H9 (cell line): Measurements from ENCODE around the gene ATP11B. TPM values are rescaled to one million over a fixed set of nuclear protein-coding genes. Genes with fewer than 3 reads are reported as not detected.

Experiments
- DNase-seq: peaks from one replicate; pipeline ENCODE4 v3.0.0-alpha.2; 2017
- H2AFZ ChIP-seq: one replicate; pipeline ENCODE4 v1.6.1; 2013; ENCODE audit warnings: mild to moderate bottlenecking, low read length, control low read depth, moderate library complexity
- H2AK5ac ChIP-seq: 2 replicates; pipeline ENCODE4 v1.6.1; 2013; ENCODE audit warnings: low read length, control low read depth, mixed read lengths; ENCODE audit not compliant: insufficient read length
- H2BK120ac ChIP-seq: one replicate; pipeline ENCODE4 v1.6.1; 2013; ENCODE audit warnings: low read depth, mild to moderate bottlenecking, low read length, control low read depth, inconsistent platforms; ENCODE audit not compliant: poor library complexity, severe bottlenecking
- H2BK12ac ChIP-seq: 2 replicates; pipeline ENCODE4 v1.6.1; 2013; ENCODE audit warnings: low read length, control low read depth, mixed read lengths, low read depth; ENCODE audit not compliant: insufficient read length
- H2BK15ac ChIP-seq: 2 replicates; pipeline ENCODE4 v1.6.1; 2013; ENCODE audit warnings: low read depth, low read length, control low read depth
- H2BK20ac ChIP-seq: one replicate; pipeline ENCODE4 v1.6.1; 2013; ENCODE audit warnings: low read depth, mild to moderate bottlenecking, low read length, control low read depth, inconsistent platforms; ENCODE audit not compliant: poor library complexity, severe bottlenecking
- H2BK5ac ChIP-seq: 2 replicates; pipeline ENCODE4 v1.6.1; 2013; ENCODE audit warnings: low read length, control low read depth, mixed read lengths; ENCODE audit not compliant: insufficient read length
- H3K14ac ChIP-seq: 2 replicates; pipeline ENCODE4 v1.6.1; 2013; ENCODE audit warnings: low read length, control low read depth; ENCODE audit not compliant: insufficient read depth
- H3K18ac ChIP-seq: 2 replicates; pipeline ENCODE4 v1.6.1; 2013; ENCODE audit warnings: low read depth, mild to moderate bottlenecking, mixed read lengths, low read length, control low read depth; ENCODE audit not compliant: insufficient read length
- H3K23ac ChIP-seq: 2 replicates; pipeline ENCODE4 v1.6.1; 2013; ENCODE audit warnings: low read length, control low read depth, mixed read lengths, low read depth; ENCODE audit not compliant: insufficient read length
- H3K23me2 ChIP-seq: 2 replicates; pipeline ENCODE4 v1.6.1; 2013; ENCODE audit warnings: low read depth, mild to moderate bottlenecking, mixed read lengths, low read length, control low read depth; ENCODE audit not compliant: insufficient read length, poor library complexity, severe bottlenecking
- H3K27ac ChIP-seq: 2 replicates; pipeline ENCODE4 v1.5.1; 2013; ENCODE audit warnings: low read length, control low read depth, mixed read lengths, low read depth; ENCODE audit not compliant: insufficient read length
- H3K27me3 ChIP-seq: 2 replicates; pipeline ENCODE4 v1.6.1; 2013; ENCODE audit warnings: low read length, control low read depth, inconsistent platforms; ENCODE audit not compliant: insufficient read depth
- H3K4ac ChIP-seq: 2 replicates; pipeline ENCODE4 v1.6.1; 2013; ENCODE audit warnings: low read depth, mild to moderate bottlenecking, control low read depth, inconsistent platforms, low read length, moderate library complexity
- H3K4me1 ChIP-seq: 2 replicates; pipeline ENCODE4 v1.6.1; 2013; ENCODE audit warnings: low read length, control low read depth, inconsistent platforms; ENCODE audit not compliant: insufficient read depth
- H3K4me2 ChIP-seq: 2 replicates; pipeline ENCODE4 v1.6.1; 2013; ENCODE audit warnings: low read length, control low read depth, mixed read lengths; ENCODE audit not compliant: insufficient read length, insufficient read depth
- H3K56ac ChIP-seq: 2 replicates; pipeline ENCODE4 v1.6.1; 2013; ENCODE audit warnings: low read depth, mild to moderate bottlenecking, mixed read lengths, low read length, control low read depth; ENCODE audit not compliant: insufficient read length
- H3K79me1 ChIP-seq: 2 replicates; pipeline ENCODE4 v1.6.1; 2013; ENCODE audit warnings: low read depth, mild to moderate bottlenecking, moderate library complexity, low read length, control low read depth, inconsistent platforms; ENCODE audit not compliant: insufficient read depth, poor library complexity, severe bottlenecking
- H3K79me2 ChIP-seq: 2 replicates; pipeline ENCODE4 v1.6.1; 2013; ENCODE audit warnings: low read length, control low read depth, inconsistent platforms; ENCODE audit not compliant: insufficient read depth
- H3K9ac ChIP-seq: 2 replicates; pipeline ENCODE4 v1.6.1; 2013; ENCODE audit warnings: low read length, control low read depth, mixed read lengths; ENCODE audit not compliant: insufficient read length; ENCODE audit errors: extremely low read depth
- H3K9me3 ChIP-seq: one replicate; pipeline ENCODE4 v1.6.1; 2013; ENCODE audit warnings: low read depth, low read length, inconsistent platforms; ENCODE audit not compliant: control insufficient read depth
- H3T11ph ChIP-seq: one replicate; pipeline ENCODE4 v1.6.1; 2013; ENCODE audit warnings: mild to moderate bottlenecking, low read length, control low read depth, inconsistent platforms
- H4K20me1 ChIP-seq: one replicate; pipeline ENCODE4 v1.6.1; 2013; ENCODE audit not compliant: control insufficient read depth, insufficient read length, insufficient read depth
- H4K5ac ChIP-seq: 2 replicates; pipeline ENCODE4 v1.6.1; 2013; ENCODE audit warnings: low read depth, mild to moderate bottlenecking, mixed read lengths, low read length, control low read depth; ENCODE audit not compliant: insufficient read length
- H4K8ac ChIP-seq: replicated peaks from 2 replicates; pipeline ENCODE4 v1.6.1; 2013; ENCODE audit warnings: low read length, control low read depth, mixed read lengths, low read depth; ENCODE audit not compliant: insufficient read length
- H4K91ac ChIP-seq: 2 replicates; pipeline ENCODE4 v1.6.1; 2013; ENCODE audit warnings: low read depth, mild to moderate bottlenecking, moderate library complexity, mixed read lengths, low read length, control low read depth; ENCODE audit not compliant: insufficient read length
- H3K27ac Mint-ChIP-seq, 3 experiments: 2 replicates in 2 of 3; 3 replicates in 1 of 3; pipeline ENCODE4 v1.8.0; 2020 to 2021; ENCODE audit warnings: mixed read lengths in 3 of 3, mild to moderate bottlenecking in 1 of 3, moderate library complexity in 1 of 3
- H3K27me3 Mint-ChIP-seq: 2 replicates; pipeline ENCODE4 v1.8.0; 2021; ENCODE audit warnings: low read depth, mild to moderate bottlenecking, moderate library complexity, mixed read lengths
- H3K36me3 Mint-ChIP-seq, 3 experiments: 2 replicates in 2 of 3; 3 replicates in 1 of 3; pipeline ENCODE4 v1.8.0; 2020 to 2021; ENCODE audit warnings: low read depth in 3 of 3, mixed read lengths in 3 of 3; ENCODE audit not compliant: insufficient read depth in 1 of 3
- H3K4me1 Mint-ChIP-seq, 2 experiments: 2 replicates each; pipeline ENCODE4 v1.8.0; 2020; ENCODE audit warnings: mixed read lengths in 2 of 2
- H3K4me3 Mint-ChIP-seq, 2 experiments: 2 replicates in 1 of 2; 3 replicates in 1 of 2; pipeline ENCODE4 v1.8.0; 2020 to 2021; ENCODE audit warnings: mild to moderate bottlenecking in 2 of 2, mixed read lengths in 2 of 2, moderate library complexity in 1 of 2
- H3K9me3 Mint-ChIP-seq, 2 experiments: 2 replicates in 1 of 2; 3 replicates in 1 of 2; pipeline ENCODE4 v1.8.0; 2020; ENCODE audit warnings: mild to moderate bottlenecking in 2 of 2, mixed read lengths in 2 of 2, moderate library complexity in 1 of 2
- WGBS: extraction: QIAGEN DNeasy Blood & Tissue Kit; methylation state at CpG from one replicate; pipeline ENCODE4 v1.1.7; 2013; ENCODE audit warnings: missing lambda C conversion rate, low lambda C conversion rate, mixed read lengths; ENCODE audit not compliant: insufficient read length; ENCODE audit errors: extremely low coverage; 5-methylcytosine and 5-hydroxymethylcytosine counted together
- total RNA-seq: library from RNA; stranded (reverse); gene quantifications from 2 replicates; pipeline ENCODE4 v1.2.1, GENCODE V29; 2021
- TF ChIP-seq, protein P1 (sequence below): fragments of 200-600 bp; sonication (generic); conservative IDR thresholded peaks from 3 replicates; pipeline ENCODE4 v1.8.0; 2021; ENCODE audit warnings: antibody characterized with exemption, mild to moderate bottlenecking

The ATP11B gene
- total RNA-seq, 1 experiment from 2014 or later = 30.0 TPM

DNA sequence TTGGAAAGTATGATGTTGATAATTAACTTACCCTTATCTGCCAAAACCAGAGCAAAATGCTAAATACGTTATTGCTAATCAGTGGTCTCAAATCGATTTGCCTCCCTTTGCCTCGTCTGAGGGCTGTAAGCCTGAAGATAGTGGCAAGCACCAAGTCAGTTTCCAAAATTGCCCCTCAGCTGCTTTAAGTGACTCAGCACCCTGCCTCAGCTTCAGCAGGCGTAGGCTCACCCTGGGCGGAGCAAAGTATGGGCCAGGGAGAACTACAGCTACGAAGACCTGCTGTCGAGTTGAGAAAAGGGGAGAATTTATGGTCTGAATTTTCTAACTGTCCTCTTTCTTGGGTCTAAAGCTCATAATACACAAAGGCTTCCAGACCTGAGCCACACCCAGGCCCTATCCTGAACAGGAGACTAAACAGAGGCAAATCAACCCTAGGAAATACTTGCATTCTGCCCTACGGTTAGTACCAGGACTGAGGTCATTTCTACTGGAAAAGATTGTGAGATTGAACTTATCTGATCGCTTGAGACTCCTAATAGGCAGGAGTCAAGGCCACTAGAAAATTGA lies 127.3 kb downstream of the ATP11B start:
- H4K5ac ChIP-seq = no peak overlapping the region
- H3K4me1 Mint-ChIP-seq = peaks cover 12 to 16% of the 10 kb centered on the region in 2 experiments
- no peak overlapping the region for H4K91ac ChIP-seq
- H3K4me1 ChIP-seq = peaks cover 2% of the 10 kb centered on the region; the same call in 1 of the 2 replicates
- no peaks in the 10 kb centered on the region for H3K79me1 ChIP-seq
- no peaks in the 10 kb centered on the region for H3K9me3 ChIP-seq
- H3K79me2 ChIP-seq = no peaks in the 10 kb centered on the region
- H2BK120ac ChIP-seq = peak overlapping the region; percentile 38
- peak; percentile 69 for DNase-seq
- H4K8ac ChIP-seq = no peak overlapping the region
- H3K56ac ChIP-seq = no peak overlapping the region
- no peaks in the 10 kb centered on the region for H3K9me3 Mint-ChIP-seq
- H3K9ac ChIP-seq = no peak overlapping the region
- H2BK5ac ChIP-seq = no peak overlapping the region
- no peaks in the 10 kb centered on the region for H3K23me2 ChIP-seq
- WGBS = no CpG with 5 or more reads among the region's 9 CpGs
- no peak overlapping the region for H3K4me2 ChIP-seq
- peak overlapping the region; percentile 43 to 95 (median 49); a peak in 6 of 7 replicates for H3K27ac Mint-ChIP-seq
- H3K36me3 Mint-ChIP-seq = peaks cover 0 to 4% (median 0%) of the 10 kb centered on the region in 3 experiments; a peak in 1 of 7 replicates
- H3K27me3 Mint-ChIP-seq = no peaks in the 10 kb centered on the region
- no peak overlapping the region for H3K23ac ChIP-seq
- H3K27me3 ChIP-seq = no peaks in the 10 kb centered on the region
- H3K4ac ChIP-seq = no peak overlapping the region
- H3T11ph ChIP-seq = no peak overlapping the region
- no peak overlapping the region for H3K4me3 Mint-ChIP-seq
- TF ChIP-seq, protein P1, sequence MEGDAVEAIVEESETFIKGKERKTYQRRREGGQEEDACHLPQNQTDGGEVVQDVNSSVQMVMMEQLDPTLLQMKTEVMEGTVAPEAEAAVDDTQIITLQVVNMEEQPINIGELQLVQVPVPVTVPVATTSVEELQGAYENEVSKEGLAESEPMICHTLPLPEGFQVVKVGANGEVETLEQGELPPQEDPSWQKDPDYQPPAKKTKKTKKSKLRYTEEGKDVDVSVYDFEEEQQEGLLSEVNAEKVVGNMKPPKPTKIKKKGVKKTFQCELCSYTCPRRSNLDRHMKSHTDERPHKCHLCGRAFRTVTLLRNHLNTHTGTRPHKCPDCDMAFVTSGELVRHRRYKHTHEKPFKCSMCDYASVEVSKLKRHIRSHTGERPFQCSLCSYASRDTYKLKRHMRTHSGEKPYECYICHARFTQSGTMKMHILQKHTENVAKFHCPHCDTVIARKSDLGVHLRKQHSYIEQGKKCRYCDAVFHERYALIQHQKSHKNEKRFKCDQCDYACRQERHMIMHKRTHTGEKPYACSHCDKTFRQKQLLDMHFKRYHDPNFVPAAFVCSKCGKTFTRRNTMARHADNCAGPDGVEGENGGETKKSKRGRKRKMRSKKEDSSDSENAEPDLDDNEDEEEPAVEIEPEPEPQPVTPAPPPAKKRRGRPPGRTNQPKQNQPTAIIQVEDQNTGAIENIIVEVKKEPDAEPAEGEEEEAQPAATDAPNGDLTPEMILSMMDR = no peak
- no peak overlapping the region for H2BK20ac ChIP-seq
- H2AFZ ChIP-seq = no peak overlapping the region
- no peak overlapping the region for H3K18ac ChIP-seq
- H2BK12ac ChIP-seq = no peak overlapping the region
- no peak overlapping the region for H2BK15ac ChIP-seq
- H3K14ac ChIP-seq = no peak overlapping the region
- no peaks in the 10 kb centered on the region for H4K20me1 ChIP-seq
- H3K27ac ChIP-seq = peak overlapping the region; percentile 57
- no peak overlapping the region for H2AK5ac ChIP-seq
